Cardiac septum (tissue), 1 donor: ENCODE results near the gene CYSLTR2. TPM values are rescaled to one million over a fixed set of nuclear protein-coding genes. Genes with fewer than 3 reads are reported as not detected.

Experiments
- total RNA-seq: library from RNA; stranded (reverse); fragmentation: NEBNext Ultra II Directional; extraction: Animal tissue kit (Norgen Biotek cat#: 25700); gene quantifications from one replicate; pipeline ENCODE4 v1.2.1, GENCODE V29; 2021
- donor health status: DM: no; HTN: no; CAD: no.

Gene CYSLTR2
- total RNA-seq, 1 donor from 2014 or later = 3.4 TPM

Other genes with a start within 250 kb of the CYSLTR2 start
- 12.5 TPM for gene LPAR6, start 240.8 kb upstream of the CYSLTR2 start, total RNA-seq
- gene RCBTB2, start 120.8 kb upstream of the CYSLTR2 start, total RNA-seq = 8.0 TPM